Posterior cingulate gyrus (tissue), 11 donors: ENCODE data around the gene RAD50.

Source experiments
- DNase-seq, 10 donors: peaks; one replicate each; pipeline versions ENCODE4 v3.0.0 to v3.0.0-alpha.2; 2020 to 2021; ENCODE audit warnings: mixed read lengths in 3 of 10
- intact Hi-C: fragments of 100-400 bp; cut with DNase I; formaldehyde crosslinking; loops from one replicate; pipeline ENCODE4 v1.15.1; 2023

Gene RAD50

DNA sequence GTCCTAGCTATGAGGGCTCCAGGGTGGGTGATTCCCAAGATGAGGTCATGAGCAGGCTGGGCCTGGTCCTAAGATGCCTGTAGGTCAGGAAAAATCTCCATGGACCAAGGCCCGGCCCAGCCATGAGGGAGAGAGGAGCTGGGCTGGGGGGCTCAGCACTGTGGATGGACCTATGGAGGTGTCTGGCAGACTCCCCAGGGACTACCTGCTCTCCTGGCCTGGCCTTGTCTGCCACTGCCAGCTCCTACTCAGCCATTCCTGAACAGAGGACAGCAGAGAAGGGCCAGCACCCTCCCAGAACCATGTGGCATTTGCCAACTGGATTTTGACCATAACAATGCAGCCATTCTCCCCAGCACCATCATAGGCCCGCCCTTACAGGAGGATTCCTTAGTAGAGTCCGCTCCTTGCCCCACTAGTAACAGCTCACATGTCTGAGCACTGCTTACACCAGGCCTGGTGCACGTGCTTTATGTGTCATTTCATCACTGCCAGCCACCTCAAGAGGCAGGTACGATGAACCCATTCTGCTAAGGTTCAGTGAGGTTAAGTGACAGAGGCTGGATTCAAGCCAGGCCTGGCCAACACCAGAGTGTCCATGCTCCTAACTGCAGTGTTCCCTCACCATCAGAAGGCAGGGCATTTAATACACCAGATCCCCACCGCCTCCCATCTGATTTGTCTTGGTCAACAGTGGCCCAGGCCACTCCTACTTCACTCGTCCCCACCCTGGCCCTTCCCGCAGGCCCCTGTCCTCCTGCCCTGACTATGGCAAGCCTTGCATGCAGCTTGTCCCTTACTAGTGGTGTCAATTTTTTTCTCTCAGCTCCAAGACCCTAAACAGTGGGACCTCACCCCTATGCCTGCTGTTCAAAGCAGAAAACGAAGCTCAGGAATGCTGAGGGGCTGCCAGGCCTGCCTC lies 101.9 kb downstream of the RAD50 start:
- DNase-seq, result peak in 2 of 10 donors; percentile 32 to 72
- intact Hi-C loops, result loop anchor here (10.0 kb wide), 1 partner anchor 206 kb away; the partner anchor contains the start of genes GDF9 and UQCRQ

DNA sequence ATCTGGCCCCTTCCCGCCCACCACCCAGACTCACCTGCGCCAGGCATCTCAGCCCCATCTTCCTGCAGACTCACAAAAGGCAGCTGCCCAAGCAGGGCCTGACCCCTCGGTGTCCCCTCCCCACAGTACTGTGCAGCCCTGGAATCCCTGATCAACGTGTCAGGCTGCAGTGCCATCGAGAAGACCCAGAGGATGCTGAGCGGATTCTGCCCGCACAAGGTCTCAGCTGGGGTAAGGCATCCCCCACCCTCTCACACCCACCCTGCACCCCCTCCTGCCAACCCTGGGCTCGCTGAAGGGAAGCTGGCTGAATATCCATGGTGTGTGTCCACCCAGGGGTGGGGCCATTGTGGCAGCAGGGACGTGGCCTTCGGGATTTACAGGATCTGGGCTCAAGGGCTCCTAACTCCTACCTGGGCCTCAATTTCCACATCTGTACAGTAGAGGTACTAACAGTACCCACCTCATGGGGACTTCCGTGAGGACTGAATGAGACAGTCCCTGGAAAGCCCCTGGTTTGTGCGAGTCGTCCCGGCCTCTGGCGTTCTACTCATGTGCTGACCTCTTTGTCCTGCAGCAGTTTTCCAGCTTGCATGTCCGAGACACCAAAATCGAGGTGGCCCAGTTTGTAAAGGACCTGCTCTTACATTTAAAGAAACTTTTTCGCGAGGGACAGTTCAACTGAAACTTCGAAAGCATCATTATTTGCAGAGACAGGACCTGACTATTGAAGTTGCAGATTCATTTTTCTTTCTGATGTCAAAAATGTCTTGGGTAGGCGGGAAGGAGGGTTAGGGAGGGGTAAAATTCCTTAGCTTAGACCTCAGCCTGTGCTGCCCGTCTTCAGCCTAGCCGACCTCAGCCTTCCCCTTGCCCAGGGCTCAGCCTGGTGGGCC lies 103.1 kb downstream of the RAD50 start:
- DNase-seq, result no peak
- intact Hi-C loops, result loop anchor here (10.0 kb wide), 1 partner anchor 205 kb away; the partner anchor contains the start of genes GDF9 and UQCRQ

DNA sequence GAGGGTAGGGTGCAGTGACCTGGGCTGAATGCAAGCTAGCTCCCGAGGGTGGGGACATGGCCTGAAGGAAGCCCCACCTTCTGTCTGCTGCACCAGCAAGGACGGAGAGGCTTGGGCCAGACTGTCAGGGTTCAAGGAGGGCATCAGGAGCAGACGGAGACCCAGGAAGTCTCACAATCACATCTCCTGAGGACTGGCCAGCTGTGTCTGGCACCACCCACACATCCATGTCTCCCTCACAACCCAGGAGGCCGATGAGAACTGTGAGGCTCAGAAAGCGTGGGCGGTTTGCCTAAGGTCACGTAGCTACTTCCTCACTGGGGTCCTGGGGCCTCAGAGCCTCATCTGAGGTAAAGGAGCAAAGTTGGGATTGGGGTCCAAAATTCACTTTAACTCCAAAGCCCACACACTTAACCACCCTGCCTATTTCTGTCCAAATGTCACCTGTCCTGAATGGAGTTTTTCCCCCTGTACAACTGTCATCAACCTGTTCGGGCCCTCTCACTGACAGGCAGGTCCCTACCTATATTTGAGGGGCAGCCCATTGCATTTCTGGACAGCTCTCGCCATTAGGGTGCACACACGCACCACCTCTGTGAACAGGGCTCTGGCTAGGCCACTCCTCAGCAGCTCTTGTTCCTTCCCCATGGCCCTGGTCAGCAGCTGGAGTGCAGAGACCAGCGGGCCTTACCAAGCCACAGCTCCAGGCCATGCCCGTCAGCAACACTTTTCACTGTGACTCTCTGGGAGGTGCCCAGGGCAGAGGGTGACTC lies 104.6 kb downstream of the RAD50 start:
- DNase-seq, result no peak
- intact Hi-C loops, result no loop called here

DNA sequence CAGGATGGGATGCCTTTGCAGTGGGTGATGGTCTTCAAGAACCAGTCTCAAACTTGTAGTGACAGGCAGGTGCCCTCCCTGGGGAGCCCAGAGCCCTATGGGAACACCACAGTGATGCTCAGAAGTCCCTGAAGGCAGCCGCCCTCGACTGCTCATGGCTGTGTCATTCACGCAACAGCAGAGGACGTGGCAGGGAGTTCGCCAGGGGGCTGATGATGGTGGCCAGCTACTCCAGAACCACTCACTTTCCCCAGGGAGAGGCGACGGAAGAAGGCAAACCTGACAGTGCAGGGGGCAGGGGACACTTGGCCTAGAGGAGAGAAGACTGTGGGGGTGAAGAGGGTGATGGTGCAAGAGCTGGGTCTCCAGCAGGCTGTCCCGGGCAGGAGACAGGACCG lies 105.2 kb downstream of the RAD50 start:
- intact Hi-C loops, result no loop called here
- no peak for DNase-seq

DNA sequence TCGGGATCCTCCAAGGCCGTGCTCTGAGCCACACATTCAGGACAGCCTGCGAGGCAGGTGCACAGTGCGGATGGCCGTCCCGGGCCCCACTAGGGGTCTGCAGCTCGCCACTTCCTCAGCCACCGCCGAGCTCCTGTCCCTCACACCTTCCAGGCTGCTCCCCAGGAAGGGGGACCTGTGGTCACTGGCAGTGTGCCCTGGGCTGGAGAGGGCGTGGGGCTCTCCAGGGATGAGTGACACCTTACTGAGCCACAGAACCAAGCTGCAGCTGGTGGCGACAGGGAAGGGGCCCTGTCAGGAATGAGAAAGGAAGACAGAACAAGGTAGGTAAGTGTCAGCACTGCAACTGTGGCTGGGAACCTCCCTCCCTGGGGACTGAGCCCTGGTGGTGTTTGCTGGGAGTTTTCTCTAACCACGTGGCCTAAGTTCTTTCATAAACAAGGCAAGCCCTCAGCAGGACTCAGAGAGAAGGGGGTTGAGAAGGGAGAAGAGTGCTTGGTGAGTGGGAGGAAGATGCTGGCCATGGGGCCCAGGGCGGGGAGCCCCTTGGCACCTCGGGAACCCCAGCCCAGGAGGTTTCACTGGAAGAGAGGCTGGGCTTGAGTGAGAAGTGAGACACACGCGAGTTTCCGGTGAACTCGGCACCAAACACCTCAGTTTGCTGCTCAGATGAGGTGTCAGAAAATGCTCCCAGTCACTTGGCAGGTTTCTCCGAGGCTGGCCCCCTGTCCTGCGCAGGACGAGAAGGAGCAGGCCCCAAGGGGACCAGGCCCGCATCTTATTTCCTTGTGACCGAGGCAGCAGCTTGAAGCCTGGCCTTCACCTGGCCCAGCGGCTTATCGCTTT lies 106.4 kb downstream of the RAD50 start:
- intact Hi-C loops, result no loop called here
- no peak for DNase-seq

DNA sequence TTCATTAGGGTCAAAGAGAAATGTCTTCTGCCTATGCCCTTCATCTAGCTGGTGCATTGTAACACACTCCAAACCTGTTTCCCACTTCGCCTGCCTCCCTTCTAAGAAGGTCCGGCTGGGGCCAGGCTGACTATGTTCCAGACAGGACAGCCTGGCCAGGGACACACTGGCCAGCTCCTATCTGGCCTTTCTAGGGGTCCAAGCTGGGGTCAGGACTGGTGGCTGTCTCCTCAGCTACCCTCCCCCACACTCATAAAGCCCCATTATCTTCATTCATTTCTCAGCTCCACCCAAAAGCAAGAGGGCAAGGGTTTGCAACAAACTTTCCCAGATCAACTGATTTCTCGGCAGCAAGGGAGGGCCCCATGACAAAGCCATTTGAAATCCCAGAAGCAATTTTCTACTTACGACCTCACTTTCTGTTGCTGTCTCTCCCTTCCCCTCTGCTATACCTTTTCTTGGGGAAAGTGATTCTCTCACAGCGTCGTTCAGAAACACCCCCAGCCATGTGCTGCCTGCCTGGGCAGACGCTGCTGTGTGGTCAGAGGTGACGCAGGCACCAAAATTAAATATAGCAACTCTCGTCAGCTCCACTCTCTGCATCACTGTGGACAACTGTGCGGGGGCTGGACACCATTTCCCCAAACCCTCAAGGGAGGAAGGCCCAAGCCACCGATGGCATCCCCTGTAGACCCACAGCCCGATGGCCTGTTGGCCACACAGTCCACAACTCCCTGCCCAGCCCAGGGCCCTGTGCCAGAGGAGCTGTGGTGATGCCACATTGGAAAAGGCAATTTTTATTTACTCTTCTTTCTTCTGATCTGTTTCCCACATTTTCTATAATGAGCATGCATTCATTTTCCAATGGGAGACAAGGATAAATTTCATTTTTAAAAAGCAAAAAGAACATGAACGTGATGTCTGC lies 107.3 kb downstream of the RAD50 start:
- intact Hi-C loops, result no loop called here
- no peak for DNase-seq

DNA sequence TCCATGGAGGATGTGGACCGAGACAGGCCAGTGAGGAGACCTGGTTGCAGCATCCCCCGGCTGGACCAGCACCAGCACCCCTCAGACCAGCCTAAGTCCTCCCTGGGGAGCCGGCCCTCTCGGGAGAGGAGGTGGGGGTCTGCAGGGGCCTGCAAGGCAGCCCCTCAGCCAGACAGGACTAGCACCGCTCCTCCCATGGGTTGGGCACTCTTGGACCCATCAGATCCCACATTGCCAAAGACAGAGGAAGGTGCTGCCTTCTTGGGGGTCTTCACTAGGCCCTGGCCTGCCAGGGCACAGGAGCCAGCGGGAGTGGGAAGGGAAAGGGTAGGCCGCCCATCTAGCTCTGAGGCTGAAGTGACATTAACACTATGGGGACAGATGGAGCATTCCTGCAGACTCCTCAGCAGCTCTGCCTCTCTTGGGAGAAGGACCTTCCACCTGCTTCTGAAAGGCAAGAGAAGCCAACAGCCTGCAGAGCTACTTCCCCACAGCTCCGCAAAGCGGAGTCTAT lies 108.0 kb downstream of the RAD50 start:
- DNase-seq, result no peak
- intact Hi-C loops, result no loop called here

DNA sequence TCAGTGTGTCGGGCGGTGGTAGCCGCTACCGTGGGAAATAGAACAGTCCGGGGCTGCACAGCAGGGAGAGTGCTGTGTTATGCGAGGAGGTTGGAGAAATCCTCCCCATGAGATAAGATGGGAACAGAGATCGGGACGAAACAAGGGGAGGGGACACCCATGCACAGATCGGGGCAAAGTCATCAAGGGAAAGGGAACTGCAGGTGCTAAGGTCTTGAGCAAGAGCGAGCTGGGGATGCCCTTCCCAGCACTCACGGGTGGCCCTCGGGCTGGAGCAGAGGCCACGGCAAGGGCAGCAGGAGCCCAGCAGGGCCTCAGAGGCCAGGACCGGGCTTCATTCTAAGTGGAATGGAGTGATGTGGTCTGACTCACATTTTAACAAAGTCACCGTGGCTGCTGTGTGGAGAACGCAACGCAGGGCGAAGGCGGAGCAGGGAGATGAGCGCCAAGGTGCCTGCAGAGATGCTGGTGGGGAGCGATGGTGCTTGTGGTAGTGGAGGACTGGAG lies 108.8 kb downstream of the RAD50 start:
- intact Hi-C loops, result no loop called here
- DNase-seq, result peak in 1 of 10 donors; percentile 69

DNA sequence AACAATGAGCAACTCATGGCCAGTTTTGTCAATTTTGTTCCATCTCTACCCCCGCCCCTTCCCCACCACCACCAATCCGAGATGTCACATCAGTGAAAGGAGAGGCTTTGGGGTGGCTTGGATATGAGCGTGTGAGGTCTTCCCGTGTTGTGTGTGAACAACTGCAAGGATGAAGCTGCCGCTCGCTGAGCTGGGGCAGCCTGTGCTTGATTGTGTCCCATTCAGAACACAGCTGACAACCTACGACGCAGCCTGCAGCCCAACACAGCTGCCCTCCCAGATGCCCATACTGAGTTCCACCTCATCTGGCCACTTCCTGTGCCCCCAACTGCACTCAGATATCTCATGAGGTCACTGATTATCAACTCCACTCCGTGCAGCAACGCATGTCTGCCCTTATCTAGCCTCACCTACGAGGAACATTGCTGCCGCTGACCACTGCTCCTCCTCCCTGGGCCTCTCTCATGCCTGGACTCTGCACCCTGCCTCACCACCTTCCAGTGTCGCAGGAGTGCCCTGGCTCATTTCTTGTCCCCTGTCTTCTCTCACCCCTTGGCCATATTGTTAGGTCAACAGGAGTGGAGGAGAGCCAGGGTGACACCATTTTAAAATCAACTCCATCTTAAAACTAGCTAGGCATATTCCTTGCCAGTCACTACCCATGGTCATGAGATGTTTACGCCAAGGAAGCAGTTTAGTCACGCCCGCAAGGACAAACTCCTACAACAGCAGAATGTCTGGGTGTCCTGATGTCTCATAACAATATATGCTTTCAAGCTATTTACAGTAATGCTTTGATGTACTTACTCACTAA lies 109.7 kb downstream of the RAD50 start:
- intact Hi-C loops, result no loop called here
- peak in 1 of 10 donors; percentile 33 for DNase-seq

DNA sequence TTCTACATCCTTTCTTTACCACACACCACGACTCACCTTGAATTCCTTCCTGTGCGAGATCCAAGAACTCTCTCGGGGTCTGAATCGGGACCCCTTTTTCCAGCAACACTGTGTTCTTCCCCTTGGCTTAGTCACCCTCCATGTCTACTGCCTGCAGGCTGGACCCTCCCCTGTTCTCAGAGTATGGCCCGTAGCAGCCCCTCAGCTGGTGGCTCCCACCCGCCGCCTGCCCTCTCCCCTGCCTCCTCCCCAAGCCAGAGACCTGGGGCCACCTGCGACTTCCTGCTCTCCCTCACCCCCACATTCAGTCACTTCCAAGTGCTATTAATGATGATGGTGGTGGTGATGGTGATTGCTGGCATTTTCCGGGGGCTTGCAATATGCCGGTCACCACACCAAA lies 110.5 kb downstream of the RAD50 start:
- intact Hi-C loops, result no loop called here
- DNase-seq, result no peak

DNA sequence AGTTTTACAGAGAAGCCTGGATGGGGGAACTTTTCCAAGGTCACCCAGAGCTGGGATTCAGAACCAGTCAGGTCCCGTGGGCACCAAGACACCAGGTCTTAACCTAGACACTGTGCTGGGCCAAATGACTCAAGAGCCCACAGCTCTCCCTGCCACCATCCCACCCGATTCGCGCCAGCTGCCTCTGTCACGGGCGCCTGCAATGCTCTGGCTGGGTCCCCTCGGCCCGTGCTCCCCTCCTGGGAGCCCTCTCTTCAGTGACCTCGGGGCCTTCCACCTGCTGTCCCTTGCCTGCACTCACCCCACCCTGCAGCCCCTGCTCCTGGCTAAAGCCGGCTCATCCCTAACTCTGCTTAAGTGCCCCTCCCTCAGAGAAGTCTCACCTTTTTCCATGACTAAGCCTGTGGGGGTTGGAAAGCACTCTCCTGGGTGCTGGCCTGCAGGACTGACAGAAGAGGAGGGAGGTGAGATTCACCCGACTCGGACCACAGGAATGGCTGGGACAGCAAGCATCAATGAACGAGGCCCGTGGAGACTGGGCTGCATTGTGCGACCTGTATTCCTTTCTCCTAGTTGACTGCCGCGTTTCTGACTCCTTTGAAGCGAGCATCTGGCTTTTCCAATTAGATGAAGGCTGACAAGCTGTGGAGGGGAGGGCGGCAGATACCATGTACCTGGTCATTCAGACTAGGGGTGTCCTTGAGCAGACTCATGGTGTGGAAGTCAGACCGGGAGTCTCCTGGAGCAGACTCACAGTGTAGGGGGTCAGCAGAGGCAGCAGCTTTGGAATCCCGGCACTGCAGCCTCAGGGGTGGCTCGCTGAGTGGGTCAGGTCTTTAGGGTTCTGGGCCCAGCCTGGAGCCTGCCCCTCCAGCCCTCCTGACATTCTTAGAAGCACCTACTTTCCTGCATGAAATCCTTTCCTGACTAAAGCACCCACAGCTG lies 111.3 kb downstream of the RAD50 start:
- intact Hi-C loops, result no loop called here
- peak in 1 of 10 donors; percentile 67 for DNase-seq

DNA sequence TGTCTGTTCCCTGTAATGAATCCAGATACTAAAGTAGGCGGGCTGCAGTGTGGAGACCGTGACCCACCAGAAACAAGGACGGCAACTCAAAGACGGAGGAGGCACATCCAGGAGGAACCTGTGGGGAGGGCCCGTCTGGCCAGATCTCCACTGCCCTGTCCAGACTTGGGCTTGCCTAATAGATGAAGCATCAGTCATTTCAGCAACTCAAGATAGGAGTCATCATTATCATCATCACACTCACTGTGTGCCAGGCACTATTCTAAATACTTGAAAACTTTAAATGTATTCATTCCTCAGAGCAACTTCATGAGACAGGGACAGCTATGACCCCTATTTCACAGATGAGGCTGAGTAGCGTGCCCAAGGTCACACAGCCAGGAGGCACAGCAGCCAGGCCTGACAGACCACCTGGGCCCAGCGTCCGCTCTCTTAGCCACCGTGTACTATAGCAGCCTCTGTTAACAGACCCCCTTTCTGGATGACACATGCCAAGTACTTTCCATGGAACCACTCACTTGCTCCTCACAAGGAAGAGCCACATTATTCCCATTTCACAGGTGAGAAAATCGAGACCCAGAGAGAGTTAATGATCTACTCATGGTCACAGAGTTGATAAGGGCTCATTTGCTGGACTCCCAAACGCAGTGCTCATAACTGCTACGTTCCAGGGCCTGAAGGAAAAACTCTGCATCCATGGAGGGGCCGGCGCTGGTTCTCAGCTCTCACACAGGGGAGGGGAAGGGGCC lies 112.1 kb downstream of the RAD50 start:
- intact Hi-C loops, result no loop called here
- peak in 1 of 10 donors; percentile 57 for DNase-seq

DNA sequence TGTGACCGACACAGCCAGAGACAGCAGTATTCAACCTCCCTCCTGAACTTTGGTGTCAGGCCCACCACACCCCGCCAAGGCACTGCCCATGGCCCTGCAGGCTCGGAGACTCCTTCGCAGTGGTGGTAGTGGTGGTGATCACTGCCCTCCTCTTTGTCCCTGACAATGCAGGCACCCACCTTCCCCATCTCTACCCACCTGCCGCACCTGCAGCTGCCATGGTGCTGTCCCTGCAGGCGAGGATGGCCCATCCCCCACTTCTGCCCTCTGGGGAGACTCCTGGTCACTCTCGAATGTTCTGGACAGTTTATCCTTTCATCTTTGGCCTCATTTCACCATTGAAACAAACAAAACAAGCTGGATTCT lies 112.7 kb downstream of the RAD50 start:
- DNase-seq, result peak in 1 of 10 donors; percentile 65

DNA sequence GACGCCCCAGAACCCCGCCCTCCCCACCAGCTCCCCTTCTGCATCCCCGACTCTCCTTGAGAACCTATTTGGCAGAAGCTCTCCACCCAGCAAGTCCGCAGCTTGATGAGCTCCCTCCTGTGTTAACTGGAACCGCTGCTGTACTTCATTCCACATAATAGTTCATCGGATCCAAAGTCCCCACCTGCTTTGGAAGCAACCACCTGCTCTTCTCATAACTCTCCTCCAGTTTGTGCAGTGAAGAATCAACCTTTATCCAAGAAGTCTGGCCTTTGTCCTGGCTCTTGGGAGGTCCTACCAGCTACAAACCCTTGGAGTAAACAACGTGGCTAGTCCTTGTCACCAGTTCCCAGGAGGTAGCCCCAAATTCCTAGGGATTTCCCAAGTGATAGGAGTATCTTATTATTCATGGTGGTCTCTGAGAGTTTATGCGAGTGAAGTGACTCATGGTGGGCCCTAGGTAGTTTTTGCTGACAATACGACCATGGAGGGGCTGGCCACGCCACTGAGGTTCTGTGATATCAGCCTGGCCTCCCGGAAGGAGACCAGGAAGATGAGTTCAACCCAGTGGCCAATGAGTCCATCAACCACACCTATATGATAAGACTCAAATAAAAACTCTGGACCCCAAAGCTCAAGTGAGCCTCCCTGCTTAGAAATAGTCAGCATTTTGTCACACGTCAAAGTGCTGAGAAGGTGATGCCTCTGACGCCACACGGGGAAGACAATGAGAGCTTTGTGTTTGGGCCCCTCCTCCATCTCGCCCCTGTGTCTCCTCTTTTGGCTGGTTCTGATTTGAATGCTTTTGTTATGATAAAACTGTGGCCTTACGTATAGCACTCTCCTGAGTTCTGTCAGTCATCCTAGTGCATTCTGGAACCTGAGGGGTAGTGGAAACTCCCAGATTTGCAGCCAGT lies 113.4 kb downstream of the RAD50 start:
- intact Hi-C loops, result no loop called here
- DNase-seq, result no peak

More for the DNA sequence above, 112.7 kb downstream of the RAD50 start:
- intact Hi-C loops, result no loop called here
